NCI-H345 (cell line): ENCODE data around the gene VCX2.
"Not testable (repeated sequence)": the region's sequence is repeated elsewhere in the genome, so short reads cannot be mapped to it uniquely, and the experiment has no call there.

Experiments used
- DNase-seq: peaks from one replicate; lab custom pipeline; 2025; lab: John Stamatoyannopoulos, UW

The VCX2 gene

GRCh38 chrX:8121391-8121790 is 49.7 kb downstream of the VCX2 start:
- DNase-seq: not testable (repeated sequence)
